ENCODE measurements around the gene NAGA.

The NAGA gene

GRCh38 chr22:42035256-42035655 is 35.4 kb downstream of the NAGA start:
- DNase-seq: no peak

GRCh38 chr22:42033263-42034181 is 37.1 kb downstream of the NAGA start:
- DNase-seq: no peak

GRCh38 chr22:42026705-42027104 is 43.9 kb downstream of the NAGA start:
- DNase-seq: no peak

GRCh38 chr22:42025421-42025820 is 45.2 kb downstream of the NAGA start:
- no peak for DNase-seq

GRCh38 chr22:42022162-42022847 is 48.3 kb downstream of the NAGA start:
- DNase-seq: peak in 1 of 2 donors; percentile 8

GRCh38 chr22:42021571-42021970 is 49.0 kb downstream of the NAGA start:
- no peak for DNase-seq

GRCh38 chr22:42018224-42018623 is 52.4 kb downstream of the NAGA start:
- no peak for DNase-seq

GRCh38 chr22:42016111-42016510 is 54.5 kb downstream of the NAGA start:
- no peak for DNase-seq

GRCh38 chr22:42013385-42013784 is 57.2 kb downstream of the NAGA start:
- no peak for DNase-seq

GRCh38 chr22:42010778-42011177 is 59.8 kb downstream of the NAGA start:
- no peak for DNase-seq

Data from CD4-positive, alpha-beta T cell treated with Interferon alpha-2 for 1 hour (primary cell).